LoVo (cell line): Measurements from ENCODE around the gene KCNQ1.

Experiments used
- DNase-seq: peaks from one replicate; pipeline ENCODE4 v3.0.0-alpha.2; 2016; ENCODE audit warnings: low spot score

The KCNQ1 gene

GRCh38 chr11:2766166-2766565, 321.4 kb downstream of the KCNQ1 start:
- DNase-seq, result no peak

GRCh38 chr11:2767071-2767470, 322.3 kb downstream of the KCNQ1 start:
- no peak for DNase-seq

GRCh38 chr11:2767801-2768200, 323.0 kb downstream of the KCNQ1 start:
- no peak for DNase-seq

GRCh38 chr11:2768471-2769408, 323.9 kb downstream of the KCNQ1 start:
- DNase-seq, result no peak

GRCh38 chr11:2769409-2770095, 324.7 kb downstream of the KCNQ1 start:
- DNase-seq, result no peak

GRCh38 chr11:2770096-2770751, 325.4 kb downstream of the KCNQ1 start:
- DNase-seq, result no peak

GRCh38 chr11:2770761-2771301, 326.0 kb downstream of the KCNQ1 start:
- no peak for DNase-seq

GRCh38 chr11:2771758-2772466, 327.1 kb downstream of the KCNQ1 start:
- no peak for DNase-seq

- peak; percentile 9 for DNase-seq
Observed at GRCh38 chr11:2772544-2773031, 327.8 kb downstream of the KCNQ1 start.

GRCh38 chr11:2774173-2775082, 329.6 kb downstream of the KCNQ1 start:
- DNase-seq, result no peak

- DNase-seq, result no peak
Observed at GRCh38 chr11:2775083-2775625, 330.3 kb downstream of the KCNQ1 start.

GRCh38 chr11:2775626-2776350, 331.0 kb downstream of the KCNQ1 start:
- no peak for DNase-seq

- DNase-seq, result no peak
Observed at GRCh38 chr11:2776351-2777061, 331.7 kb downstream of the KCNQ1 start.

GRCh38 chr11:2777386-2777785, 332.6 kb downstream of the KCNQ1 start:
- DNase-seq, result no peak

- no peak for DNase-seq
Observed at GRCh38 chr11:2777871-2778629, 333.2 kb downstream of the KCNQ1 start.

GRCh38 chr11:2778630-2779498, 334.1 kb downstream of the KCNQ1 start:
- no peak for DNase-seq

- no peak for DNase-seq
Observed at GRCh38 chr11:2779499-2779980, 334.7 kb downstream of the KCNQ1 start.
